GM20000 (cell line): ENCODE data around the gene CTSF.

ENCODE experiments used
- DNase-seq: peaks from one replicate; pipeline ENCODE4 v3.0.0; 2012; ENCODE audit warnings: low spot score
- TF ChIP-seq, protein P1 (sequence below): IDR thresholded peaks from 2 replicates; pipeline ENCODE4 v1.5.1; 2012; ENCODE audit warnings: mild to moderate bottlenecking, control low read depth; ENCODE audit errors: extremely low read depth, missing control alignments

The CTSF gene

DNA sequence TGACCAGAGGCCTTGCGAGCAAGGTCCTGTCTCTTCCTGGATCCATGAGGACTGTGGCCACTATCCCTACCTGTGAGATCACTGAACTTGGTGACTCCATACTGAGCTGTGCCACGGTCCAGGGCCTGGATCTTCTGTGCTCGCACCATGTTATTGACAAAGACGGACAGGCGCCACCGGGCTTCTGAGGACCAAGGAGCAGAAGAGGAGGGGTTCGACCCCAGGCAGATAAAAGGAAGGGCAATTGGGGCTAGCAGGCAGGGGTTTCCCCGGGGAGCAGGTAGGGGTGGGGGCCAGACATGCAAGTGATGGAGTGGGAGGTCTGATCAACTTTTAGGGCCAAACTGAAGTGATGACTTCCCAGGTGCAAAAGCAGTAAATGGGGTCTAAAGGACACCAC is 2.2 kb downstream of the CTSF start:
- DNase-seq = no peak
- TF ChIP-seq, protein P1, sequence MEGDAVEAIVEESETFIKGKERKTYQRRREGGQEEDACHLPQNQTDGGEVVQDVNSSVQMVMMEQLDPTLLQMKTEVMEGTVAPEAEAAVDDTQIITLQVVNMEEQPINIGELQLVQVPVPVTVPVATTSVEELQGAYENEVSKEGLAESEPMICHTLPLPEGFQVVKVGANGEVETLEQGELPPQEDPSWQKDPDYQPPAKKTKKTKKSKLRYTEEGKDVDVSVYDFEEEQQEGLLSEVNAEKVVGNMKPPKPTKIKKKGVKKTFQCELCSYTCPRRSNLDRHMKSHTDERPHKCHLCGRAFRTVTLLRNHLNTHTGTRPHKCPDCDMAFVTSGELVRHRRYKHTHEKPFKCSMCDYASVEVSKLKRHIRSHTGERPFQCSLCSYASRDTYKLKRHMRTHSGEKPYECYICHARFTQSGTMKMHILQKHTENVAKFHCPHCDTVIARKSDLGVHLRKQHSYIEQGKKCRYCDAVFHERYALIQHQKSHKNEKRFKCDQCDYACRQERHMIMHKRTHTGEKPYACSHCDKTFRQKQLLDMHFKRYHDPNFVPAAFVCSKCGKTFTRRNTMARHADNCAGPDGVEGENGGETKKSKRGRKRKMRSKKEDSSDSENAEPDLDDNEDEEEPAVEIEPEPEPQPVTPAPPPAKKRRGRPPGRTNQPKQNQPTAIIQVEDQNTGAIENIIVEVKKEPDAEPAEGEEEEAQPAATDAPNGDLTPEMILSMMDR = no peak

DNA sequence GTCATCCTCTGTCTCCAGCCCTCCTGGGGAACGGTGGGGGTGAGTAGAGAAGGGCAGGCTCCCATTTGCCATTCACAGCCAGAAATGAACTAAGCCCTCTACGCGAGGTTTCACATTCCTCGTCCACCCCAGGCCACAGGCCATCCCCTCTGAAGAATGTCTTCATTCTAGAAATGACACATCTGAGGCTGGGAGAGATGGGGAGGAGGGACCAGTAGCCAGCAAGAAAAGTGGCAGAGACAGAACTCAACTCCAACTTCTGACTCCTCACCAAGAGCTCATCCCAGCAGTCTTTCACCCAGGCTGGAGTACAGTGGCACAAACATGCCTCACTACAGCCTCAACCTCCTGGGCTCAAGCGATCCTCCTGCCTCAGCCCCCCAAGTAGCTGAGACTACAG is 3.4 kb downstream of the CTSF start:
- TF ChIP-seq, protein P1 = no peak
- no peak for DNase-seq

DNA sequence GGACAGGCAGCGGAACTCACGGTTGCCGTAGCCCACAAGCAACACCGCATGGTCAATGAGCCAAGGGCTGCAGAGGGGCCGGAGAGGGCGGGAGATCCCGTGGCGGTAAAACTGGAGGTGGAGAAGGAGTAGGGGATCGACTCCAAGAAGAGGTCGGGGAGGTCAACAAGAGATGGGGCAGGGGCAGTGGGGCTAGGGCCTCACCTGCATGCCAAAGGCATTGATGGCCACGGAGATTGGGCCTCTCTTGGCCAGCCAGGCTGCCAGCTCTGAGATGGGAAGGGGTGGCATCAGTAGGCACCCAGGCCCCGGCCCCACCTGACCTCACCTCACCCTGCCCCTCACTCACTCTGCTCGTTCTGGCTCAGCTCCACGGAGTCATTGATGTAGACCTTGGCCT is 3.9 kb downstream of the CTSF start:
- DNase-seq = no peak
- TF ChIP-seq, protein P1 = no peak

DNA sequence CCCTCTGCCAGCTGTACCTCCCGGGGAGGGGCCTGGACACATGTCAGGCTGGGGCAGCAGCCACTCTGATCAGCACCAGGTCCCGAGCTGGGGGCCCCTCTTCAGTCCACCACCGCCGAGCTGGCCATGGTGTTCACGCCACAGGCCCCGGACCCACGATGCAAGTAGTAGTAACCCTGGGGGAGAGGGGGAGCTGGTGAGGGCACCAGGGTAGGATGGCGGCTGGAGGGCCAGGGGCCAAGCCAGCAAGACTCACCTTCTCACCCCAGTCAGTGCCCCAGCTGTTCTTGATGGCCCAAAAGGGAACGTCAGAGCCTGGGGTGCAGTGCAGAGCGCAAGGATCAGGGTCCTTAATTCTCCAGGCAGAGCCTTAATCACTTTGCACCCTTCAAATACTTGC is 4.6 kb downstream of the CTSF start:
- TF ChIP-seq, protein P1 = no peak
- no peak for DNase-seq

DNA sequence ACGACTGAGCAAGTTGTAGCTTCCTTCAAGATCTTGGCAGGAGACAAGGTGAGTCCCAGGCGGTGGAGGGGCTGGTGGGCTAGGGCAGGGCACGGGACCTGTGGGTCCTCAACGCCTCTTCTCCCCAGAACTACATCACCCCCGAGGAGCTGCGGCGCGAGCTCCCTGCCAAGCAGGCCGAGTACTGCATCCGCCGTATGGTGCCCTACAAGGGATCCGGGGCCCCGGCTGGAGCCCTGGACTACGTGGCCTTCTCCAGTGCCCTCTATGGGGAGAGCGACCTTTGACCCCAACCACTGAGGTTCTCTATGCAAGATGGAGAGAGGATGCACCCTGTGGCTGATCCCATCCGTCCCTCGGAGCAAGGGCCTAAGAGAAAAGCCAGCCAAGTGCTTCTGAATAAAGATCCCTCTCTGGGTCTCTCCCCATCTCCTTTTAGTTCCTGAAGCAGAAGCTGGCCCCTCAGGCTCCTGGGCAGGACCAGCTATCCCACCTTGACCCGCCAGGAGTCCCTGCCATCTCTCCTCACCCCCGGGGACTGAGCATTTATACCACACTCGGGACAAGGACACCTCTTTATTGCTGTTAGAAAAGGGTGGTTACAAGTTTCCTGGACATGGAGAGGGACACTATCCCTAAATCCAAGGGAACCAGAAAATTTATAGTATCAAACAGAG is 5.4 kb downstream of the CTSF start:
- TF ChIP-seq, protein P1 = no peak
- DNase-seq = no peak

DNA sequence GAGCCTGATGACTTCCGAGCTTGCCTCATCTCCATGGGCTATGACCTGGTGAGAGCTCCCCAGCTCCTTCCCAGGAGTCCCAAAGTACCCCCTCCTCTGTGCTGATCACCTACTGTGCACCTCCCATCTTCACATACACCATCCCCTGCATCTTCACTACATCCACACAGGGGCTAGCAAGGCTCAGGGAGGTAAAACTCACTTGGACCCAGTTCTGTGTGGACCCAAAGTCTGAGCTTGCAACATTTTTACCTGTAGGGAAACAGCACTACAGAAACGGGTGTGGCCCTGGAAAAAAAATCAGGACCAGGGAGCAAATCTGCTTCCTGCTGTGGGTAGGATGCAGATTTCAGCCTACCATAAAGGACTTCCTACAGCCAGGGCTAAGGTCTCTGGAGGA is 6.1 kb downstream of the CTSF start:
- TF ChIP-seq, protein P1 = no peak
- no peak for DNase-seq

DNA sequence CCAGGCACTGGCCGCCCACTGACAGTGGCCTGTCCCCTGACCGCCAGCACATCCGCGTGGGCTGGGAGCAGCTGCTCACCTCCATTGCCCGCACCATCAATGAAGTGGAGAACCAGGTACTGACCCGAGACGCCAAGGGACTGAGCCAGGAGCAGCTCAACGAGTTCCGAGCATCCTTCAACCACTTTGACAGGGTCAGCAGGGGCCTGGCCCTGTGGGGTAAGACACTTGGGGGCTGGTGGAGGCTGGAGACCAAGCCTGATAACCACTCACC is 6.5 kb downstream of the CTSF start:
- DNase-seq = no peak
- TF ChIP-seq, protein P1 = no peak
